GM03348 (cell line): ENCODE measurements around the gene GABRG2.
"Not testable (repeated sequence)": the region's sequence is repeated elsewhere in the genome, so short reads cannot be mapped to it uniquely, and the experiment has no call there.

Source experiments
- DNase-seq: peaks from one replicate; pipeline ENCODE4 v3.0.0; 2012; ENCODE audit warnings: low spot score

GABRG2 gene

GRCh38 chr5:162067655-162068411 is at the start of gene GABRG2:
TSS of gene GABRG2 (plus strand) at chr5:162067773. CDS start at chr5:162068000, 227 bp downstream.
- no peak for DNase-seq

GRCh38 chr5:162025312-162025711 is 42.3 kb upstream of the GABRG2 start:
- no peak for DNase-seq

- no peak for DNase-seq
Observed at GRCh38 chr5:162026803-162027202, 40.8 kb upstream of the GABRG2 start.

GRCh38 chr5:162037431-162037830 is 30.1 kb upstream of the GABRG2 start:
- DNase-seq: no peak

- DNase-seq: no peak
Observed at GRCh38 chr5:162047279-162047678, 20.3 kb upstream of the GABRG2 start.

GRCh38 chr5:162052676-162053075 is 14.9 kb upstream of the GABRG2 start:
- no peak for DNase-seq

- DNase-seq: not testable (repeated sequence)
Observed at GRCh38 chr5:162055095-162055494, 12.5 kb upstream of the GABRG2 start.

- DNase-seq: no peak
Observed at GRCh38 chr5:162067162-162067561, 411 bp upstream of the GABRG2 start.

GRCh38 chr5:162068412-162068811 is 839 bp downstream of the GABRG2 start:
- DNase-seq: no peak

- DNase-seq: no peak
Observed at GRCh38 chr5:162068936-162069335, 1.4 kb downstream of the GABRG2 start.

GRCh38 chr5:162078805-162079204 is 11.2 kb downstream of the GABRG2 start:
- no peak for DNase-seq

- no peak for DNase-seq
Observed at GRCh38 chr5:162091336-162091735, 23.8 kb downstream of the GABRG2 start.

GRCh38 chr5:162096448-162096847 is 28.9 kb downstream of the GABRG2 start:
- no peak for DNase-seq

GRCh38 chr5:162107591-162107990 is 40.0 kb downstream of the GABRG2 start:
- DNase-seq: no peak

GRCh38 chr5:162119801-162120200 is 52.2 kb downstream of the GABRG2 start:
- DNase-seq: no peak

- no peak for DNase-seq
Observed at GRCh38 chr5:162128117-162128516, 60.5 kb downstream of the GABRG2 start.

- DNase-seq: no peak
Observed at GRCh38 chr5:162132348-162132747, 64.8 kb downstream of the GABRG2 start.

GRCh38 chr5:162139190-162139589 is 71.6 kb downstream of the GABRG2 start:
- DNase-seq: no peak

- DNase-seq: no peak
Observed at GRCh38 chr5:162154242-162154641, 86.7 kb downstream of the GABRG2 start.

GRCh38 chr5:162160401-162160800 is 92.8 kb downstream of the GABRG2 start:
- DNase-seq: no peak

- no peak for DNase-seq
Observed at GRCh38 chr5:162163663-162164062, 96.1 kb downstream of the GABRG2 start.

GRCh38 chr5:162174358-162174974 is 106.9 kb downstream of the GABRG2 start:
- no peak for DNase-seq

- DNase-seq: no peak
Observed at GRCh38 chr5:162187371-162187770, 119.8 kb downstream of the GABRG2 start.

- no peak for DNase-seq
Observed at GRCh38 chr5:162189719-162190118, 122.1 kb downstream of the GABRG2 start.
